Activated T-helper 2 cell treated with anti-CD3 and anti-CD28 coated beads, Interferon-gamma antibody, Interleukin-2, Interleukin-4, amounts not matched to agents 10 μg/mL and 5 μg/mL and 100 μg/mL, durations not matched to agents 14 hours and 24 hours and 36 hours (primary cell): ENCODE measurements around the gene STAMBPL1. TPM values are rescaled to one million over a fixed set of nuclear protein-coding genes. Genes with fewer than 3 reads are reported as not detected.
"Not testable (repeated sequence)": the region's sequence is repeated elsewhere in the genome, so short reads cannot be mapped to it uniquely, and the experiment has no call there.

Source experiments
- DNase-seq: peaks from one replicate; pipeline ENCODE4 v3.0.0; 2021; ENCODE audit warnings: low spot score
- H3K27ac Mint-ChIP-seq: one replicate; pipeline ENCODE4 v1.8.0; 2021; ENCODE audit warnings: mixed read lengths
- H3K27me3 Mint-ChIP-seq: one replicate; pipeline ENCODE4 v1.8.0; 2021; ENCODE audit warnings: low read depth, mixed read lengths
- H3K36me3 Mint-ChIP-seq: one replicate; pipeline ENCODE4 v1.8.0; 2021; ENCODE audit warnings: low read depth, mixed read lengths
- H3K4me1 Mint-ChIP-seq: one replicate; pipeline ENCODE4 v1.8.0; 2021; ENCODE audit warnings: low read depth, mixed read lengths
- H3K4me3 Mint-ChIP-seq: one replicate; pipeline ENCODE4 v1.8.0; 2021; ENCODE audit warnings: low read depth, mild to moderate bottlenecking, moderate library complexity, mixed read lengths
- H3K9me3 Mint-ChIP-seq: one replicate; pipeline ENCODE4 v1.8.0; 2021; ENCODE audit warnings: mixed read lengths
- intact Hi-C: fragments of 100-400 bp; cut with micrococcal nuclease; formaldehyde crosslinking; loops from one replicate; pipeline ENCODE4 v1.15.1; 2023
- total RNA-seq: library from RNA; stranded (reverse); gene quantifications from 2 replicates; pipeline ENCODE4 v1.2.3, GENCODE V29; 2022

Gene STAMBPL1
- total RNA-seq: 44.2 and 47.2 TPM in 2 replicates

DNA sequence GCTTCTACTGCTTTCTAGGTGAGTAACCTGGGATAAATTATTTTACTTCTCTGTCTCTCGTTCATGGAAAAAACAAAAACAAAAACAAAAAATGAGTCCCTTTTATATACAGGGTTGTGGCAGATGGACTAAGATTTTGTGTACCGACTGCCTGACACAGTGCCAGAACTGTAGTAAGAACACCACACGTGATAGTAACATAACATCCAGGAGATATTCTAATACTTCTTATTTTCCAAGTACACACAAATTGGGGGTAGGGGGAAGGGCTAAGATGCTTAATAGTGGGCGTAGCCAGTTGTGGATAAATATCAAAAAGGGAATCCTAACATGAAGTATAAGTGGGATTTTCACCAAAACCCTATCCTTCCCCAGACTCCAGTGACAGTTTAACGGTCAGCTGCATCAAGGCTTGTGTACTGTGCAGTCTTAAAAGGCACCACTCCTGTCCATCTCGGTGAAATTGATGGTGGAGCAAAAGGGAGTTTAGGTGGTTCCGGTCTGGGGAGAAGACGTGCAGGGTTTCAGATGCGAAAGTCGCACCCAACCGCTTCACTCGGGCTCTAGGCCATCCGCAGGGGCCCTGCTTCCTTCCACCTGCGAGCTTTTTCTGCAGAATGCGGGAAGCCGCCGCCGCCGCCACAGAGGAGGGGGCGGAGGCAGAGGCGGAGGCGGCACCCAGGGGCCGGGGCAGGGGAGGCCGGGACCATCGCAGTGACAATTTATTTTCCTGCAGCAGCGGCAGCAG is at the start of gene STAMBPL1:
Gene STAMBPL1 (plus strand): TSS at position 712 of the 748 bp plus-strand sequence. CDS start 21,464 bp downstream, outside the sequence.
- H3K36me3 Mint-ChIP-seq: peaks cover 39% of the 10 kb centered on the region
- no peak for DNase-seq
- intact Hi-C loops: loop anchor here (1.0 to 5.0 kb wide), 7 partner anchors 18 to 1017 kb away; partner anchors contain the start of genes KLLN and PTEN
- no peaks in the 10 kb centered on the region for H3K27me3 Mint-ChIP-seq
- H3K4me1 Mint-ChIP-seq: peaks cover 55% of the 10 kb centered on the region
- H3K4me3 Mint-ChIP-seq: peak within 1 kb of the TSS; percentile 97
- H3K27ac Mint-ChIP-seq: peak within 1 kb of the TSS; percentile 98
- H3K9me3 Mint-ChIP-seq: peaks cover 13% of the 10 kb centered on the region

GRCh38 chr10:88830643-88831268 is 49.3 kb upstream of the STAMBPL1 start:
- Mint-ChIP-seq H3K9me3 (peaks cover 4% of the 10 kb centered on the region), H3K27me3 (no peaks in the 10 kb centered on the region), H3K27ac (no peak overlapping the region), H3K36me3 (peaks cover 13% of the 10 kb centered on the region), H3K4me3 (no peak overlapping the region), H3K4me1 (peaks cover 63% of the 10 kb centered on the region)
- intact Hi-C loops: loop anchor here (2.0 kb wide), 1 partner anchor 20 kb away; no protein-coding TSS in a partner anchor
- no peak for DNase-seq

- DNase-seq: no peak
- no peaks in the 10 kb centered on the region for H3K9me3 Mint-ChIP-seq
- peaks cover 54% of the 10 kb centered on the region for H3K4me1 Mint-ChIP-seq
- no peaks in the 10 kb centered on the region for H3K27me3 Mint-ChIP-seq
- intact Hi-C loops: loop anchor here (2.0 kb wide), 1 partner anchor 21 kb away; no protein-coding TSS in a partner anchor
- H3K27ac Mint-ChIP-seq: no peak overlapping the region
- H3K36me3 Mint-ChIP-seq: peaks cover 7% of the 10 kb centered on the region
- H3K4me3 Mint-ChIP-seq: no peak overlapping the region
Measured at GRCh38 chr10:88831709-88832108, 48.3 kb upstream of the STAMBPL1 start.

DNA sequence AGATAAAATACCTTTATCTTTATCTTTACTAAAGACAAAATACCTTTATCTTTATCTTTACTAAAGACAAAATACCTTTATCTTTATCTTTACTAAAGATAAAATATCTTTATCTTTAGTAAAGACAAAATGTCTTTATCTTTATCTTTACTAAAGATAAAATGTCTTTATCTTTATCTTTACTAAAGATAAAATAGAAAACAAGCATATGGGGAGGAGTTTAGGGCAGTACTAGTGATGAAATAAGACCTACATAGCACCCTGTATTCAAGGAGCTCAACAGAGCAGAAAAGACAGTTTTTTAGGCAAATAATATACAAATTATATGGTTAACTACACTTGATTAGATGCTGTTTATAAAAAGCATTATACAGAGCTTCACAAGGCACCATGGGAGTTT is 47.7 kb upstream of the STAMBPL1 start:
- intact Hi-C loops: no loop called here
- Mint-ChIP-seq H3K9me3 (no peaks in the 10 kb centered on the region), H3K36me3 (peaks cover 7% of the 10 kb centered on the region), H3K4me1 (peaks cover 47% of the 10 kb centered on the region), H3K4me3 (no peak overlapping the region), H3K27ac (no peak overlapping the region), H3K27me3 (no peaks in the 10 kb centered on the region)
- no peak for DNase-seq

DNA sequence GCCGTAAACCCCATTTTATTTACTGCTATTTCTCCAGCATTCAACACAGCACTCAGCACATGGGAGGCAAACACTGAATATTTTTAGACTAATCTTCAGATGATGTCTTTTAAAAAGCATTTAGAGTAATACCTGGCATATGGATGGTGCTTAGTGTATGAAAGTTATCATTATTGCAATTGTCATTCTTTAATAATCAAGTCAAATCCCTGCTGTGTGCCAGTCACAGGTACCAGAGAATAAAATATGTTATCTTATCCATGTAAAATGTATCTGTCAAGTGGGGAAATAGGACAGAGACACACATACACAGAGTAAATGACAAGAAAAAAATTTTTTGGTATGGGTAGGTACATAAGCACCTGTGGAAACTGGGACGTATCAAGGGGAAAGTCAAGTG is 46.9 kb upstream of the STAMBPL1 start:
- Mint-ChIP-seq H3K4me1 (peaks cover 40% of the 10 kb centered on the region), H3K4me3 (no peak overlapping the region), H3K27me3 (no peaks in the 10 kb centered on the region), H3K36me3 (peaks cover 7% of the 10 kb centered on the region), H3K27ac (no peak overlapping the region), H3K9me3 (no peaks in the 10 kb centered on the region)
- intact Hi-C loops: no loop called here
- no peak for DNase-seq

GRCh38 chr10:88833723-88834122 is 46.3 kb upstream of the STAMBPL1 start:
- intact Hi-C loops: loop anchor here (2.0 kb wide), 3 partner anchors 15 to 63 kb away; partner anchors contain the start of gene STAMBPL1
- Mint-ChIP-seq H3K9me3 (no peaks in the 10 kb centered on the region), H3K4me3 (no peak overlapping the region), H3K27ac (peak overlapping the region; percentile 23), H3K36me3 (peaks cover 4% of the 10 kb centered on the region), H3K27me3 (no peaks in the 10 kb centered on the region), H3K4me1 (peaks cover 35% of the 10 kb centered on the region)
- DNase-seq: no peak

- peaks cover 35% of the 10 kb centered on the region for H3K4me1 Mint-ChIP-seq
- no peak overlapping the region for H3K27ac Mint-ChIP-seq
- no peaks in the 10 kb centered on the region for H3K9me3 Mint-ChIP-seq
- intact Hi-C loops: loop anchor here (1.0 to 5.0 kb wide), 5 partner anchors 13 to 382 kb away; partner anchors contain the start of gene STAMBPL1
- H3K27me3 Mint-ChIP-seq: no peaks in the 10 kb centered on the region
- peak; percentile 78 for DNase-seq
- no peak overlapping the region for H3K4me3 Mint-ChIP-seq
- H3K36me3 Mint-ChIP-seq: peaks cover 4% of the 10 kb centered on the region
Measured at GRCh38 chr10:88835096-88835909, 44.7 kb upstream of the STAMBPL1 start.

GRCh38 chr10:88835910-88836221 is 44.2 kb upstream of the STAMBPL1 start:
- DNase-seq: no peak
- Mint-ChIP-seq H3K4me1 (peaks cover 33% of the 10 kb centered on the region), H3K27me3 (no peaks in the 10 kb centered on the region), H3K4me3 (no peak overlapping the region), H3K9me3 (no peaks in the 10 kb centered on the region), H3K36me3 (peaks cover 4% of the 10 kb centered on the region), H3K27ac (no peak overlapping the region)
- intact Hi-C loops: loop anchor here (1.0 to 5.0 kb wide), 5 partner anchors 13 to 381 kb away; partner anchors contain the start of gene STAMBPL1

DNA sequence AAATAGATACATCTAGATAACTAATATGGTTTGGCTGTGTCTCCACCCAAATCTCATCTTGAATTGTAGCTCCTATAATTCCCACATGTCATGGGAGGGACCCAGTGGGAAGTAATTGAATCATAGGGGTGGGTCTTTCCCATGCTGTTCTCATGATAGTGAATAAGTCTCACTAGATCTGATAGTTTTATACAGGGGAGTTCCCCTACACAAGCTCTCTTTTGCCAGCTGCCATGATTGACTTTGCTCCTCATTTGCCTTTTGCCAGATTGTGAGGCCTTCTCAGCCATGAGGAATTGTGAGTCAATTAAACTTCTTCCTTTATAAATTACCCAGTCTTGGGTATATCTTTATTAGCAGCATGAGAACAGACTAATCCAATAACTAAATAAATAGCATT is 42.4 kb upstream of the STAMBPL1 start:
- peaks cover 31% of the 10 kb centered on the region for H3K4me1 Mint-ChIP-seq
- H3K27ac Mint-ChIP-seq, H3K9me3 Mint-ChIP-seq, H3K4me3 Mint-ChIP-seq, H3K27me3 Mint-ChIP-seq, H3K36me3 Mint-ChIP-seq, DNase-seq: not testable (repeated sequence)
- intact Hi-C loops: loop anchor here (5.0 kb wide), 1 partner anchor 380 kb away; no protein-coding TSS in a partner anchor

DNA sequence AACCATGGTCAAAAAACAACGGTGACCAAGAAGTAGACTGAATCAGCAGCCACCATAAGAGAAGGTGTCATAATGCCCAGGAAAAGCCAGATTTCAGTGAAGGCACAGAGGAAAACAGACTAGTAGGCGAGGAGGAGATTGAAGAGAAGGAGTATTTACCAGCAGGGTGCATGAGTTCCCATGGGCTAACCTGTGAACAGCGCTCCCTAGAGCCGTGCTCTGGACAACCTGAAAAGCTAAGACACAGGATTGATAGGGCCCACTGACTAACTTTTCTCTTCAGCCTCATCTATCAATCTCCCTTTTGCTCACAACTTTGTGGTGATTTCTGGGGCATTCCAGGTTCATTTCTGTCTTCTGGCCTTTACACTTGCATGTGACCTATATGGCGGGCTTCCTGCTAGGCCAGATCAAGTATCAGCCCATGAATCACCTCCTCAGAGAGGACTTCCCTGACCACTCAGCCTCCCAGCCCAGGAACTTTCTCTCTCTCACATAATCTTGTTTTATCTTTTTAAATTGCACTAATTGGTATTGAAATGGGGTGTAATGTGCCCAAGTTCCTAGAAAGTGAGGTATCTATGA is 41.2 kb upstream of the STAMBPL1 start:
- H3K36me3 Mint-ChIP-seq: no peaks in the 10 kb centered on the region
- H3K9me3 Mint-ChIP-seq: no peaks in the 10 kb centered on the region
- no peak overlapping the region for H3K4me3 Mint-ChIP-seq
- intact Hi-C loops: loop anchor here (1.0 to 5.0 kb wide), 2 partner anchors 9 to 378 kb away; no protein-coding TSS in a partner anchor
- no peak for DNase-seq
- H3K27ac Mint-ChIP-seq: no peak overlapping the region
- H3K4me1 Mint-ChIP-seq: peaks cover 24% of the 10 kb centered on the region
- H3K27me3 Mint-ChIP-seq: peaks cover 2% of the 10 kb centered on the region

- intact Hi-C loops: no loop called here
- no peak overlapping the region for H3K27ac Mint-ChIP-seq
- peaks cover 23% of the 10 kb centered on the region for H3K4me1 Mint-ChIP-seq
- no peak overlapping the region for H3K4me3 Mint-ChIP-seq
- DNase-seq: no peak
- H3K27me3 Mint-ChIP-seq: peaks cover 4% of the 10 kb centered on the region
- no peaks in the 10 kb centered on the region for H3K36me3 Mint-ChIP-seq
- no peaks in the 10 kb centered on the region for H3K9me3 Mint-ChIP-seq
Measured at GRCh38 chr10:88840104-88840503, 39.9 kb upstream of the STAMBPL1 start.

DNA sequence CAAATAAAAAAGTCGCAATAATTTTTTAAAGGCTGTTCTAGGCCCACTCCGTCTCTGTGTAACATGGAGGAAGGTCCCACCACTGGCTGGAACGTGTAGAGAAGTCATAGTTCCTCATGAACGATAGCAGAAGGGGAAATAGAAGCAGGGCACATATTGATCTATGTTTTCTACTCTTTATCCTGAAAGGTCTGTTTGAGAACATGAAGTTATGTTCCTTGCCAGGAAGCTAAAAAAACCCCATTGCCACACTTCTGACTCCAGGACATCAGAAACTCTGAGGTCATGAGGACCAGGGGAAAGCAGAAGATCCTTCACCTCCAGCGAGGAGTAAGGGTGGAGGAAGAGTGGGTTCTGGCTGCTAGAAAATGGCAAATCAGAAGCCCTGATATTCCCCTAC is 39.2 kb upstream of the STAMBPL1 start:
- intact Hi-C loops: no loop called here

More for the DNA sequence above, 39.2 kb upstream of the STAMBPL1 start:
- no peaks in the 10 kb centered on the region for H3K36me3 Mint-ChIP-seq
- H3K27me3 Mint-ChIP-seq: peaks cover 4% of the 10 kb centered on the region
- H3K4me3 Mint-ChIP-seq: no peak overlapping the region
- H3K4me1 Mint-ChIP-seq: peaks cover 23% of the 10 kb centered on the region
- no peak overlapping the region for H3K27ac Mint-ChIP-seq
- H3K9me3 Mint-ChIP-seq: no peaks in the 10 kb centered on the region
- DNase-seq: no peak
